AG04450 (cell line): ENCODE measurements around the gene NUP98. TPM values are rescaled to one million over a fixed set of nuclear protein-coding genes. Genes with fewer than 3 reads are reported as not detected.

Experiments used
- CTCF ChIA-PET: fragments of 300-600, 350-600 bp; formaldehyde crosslinking; extraction: SDS; loops from one replicate; lab custom pipeline; 2022; ENCODE audit warnings: antibody characterized with exemption, inconsistent platforms; lab: Charles Lee
- POLR2A ChIA-PET: fragments of 350-600 bp; formaldehyde crosslinking; extraction: SDS; loops from one replicate; lab custom pipeline; 2021; ENCODE audit warnings: antibody characterized with exemption, inconsistent platforms; lab: Yijun Ruan, JAX
- DNase-seq: peaks from one replicate; pipeline ENCODE4 v3.0.0-alpha.2; 2011; ENCODE audit warnings: low read depth, low spot score
- H3K27ac ChIP-seq: one replicate; pipeline ENCODE4 v1.5.1; 2012; ENCODE audit warnings: low read depth, low read length, control low read depth
- H3K27me3 ChIP-seq: one replicate; pipeline ENCODE4 v1.6.0; 2012; ENCODE audit warnings: low read length; ENCODE audit not compliant: control insufficient read depth, insufficient read depth
- H3K4me3 ChIP-seq: 2 replicates; pipeline ENCODE4 v1.5.1; 2011; ENCODE audit warnings: mild to moderate bottlenecking, low read depth, low read length, control low read depth
- H3K9me3 ChIP-seq: 2 replicates; pipeline ENCODE4 v1.5.1; 2012; ENCODE audit warnings: low read length; ENCODE audit not compliant: control insufficient read depth, insufficient read depth
- CTCF ChIP-seq: IDR thresholded peaks from 2 replicates; pipeline ENCODE4 v1.5.1; 2011; ENCODE audit warnings: low read depth, low read length, control low read depth, inconsistent platforms
- polyA plus RNA-seq: library from polyadenylated mRNA; depleted of rRNA; stranded (reverse); fragments of >200 nt; gene quantifications from 2 replicates; pipeline ENCODE4 v1.2.3, GENCODE V29; 2011

Gene NUP98
- polyA plus RNA-seq, 1 experiment: 90.7 TPM

GRCh38 chr11:3709977-3710376, 87.4 kb downstream of the NUP98 start:
- ChIA-PET POLR2A (no interaction called here), CTCF (interaction anchor here (0.7 kb wide), 1 partner anchor 719 kb away, joined by 3 read pairs; no protein-coding TSS in a partner anchor)
- H3K4me3 ChIP-seq: no peak overlapping the region
- no peak for TF ChIP-seq CTCF
- H3K9me3 ChIP-seq: no peaks in the 10 kb centered on the region
- no peak for DNase-seq
- no peak overlapping the region for H3K27ac ChIP-seq
- H3K27me3 ChIP-seq: no peaks in the 10 kb centered on the region

GRCh38 chr11:3707176-3707575, 90.2 kb downstream of the NUP98 start:
- ChIA-PET POLR2A (interaction anchor here (0.5 kb wide), 1 partner anchor 28 kb away, joined by 8 read pairs; no protein-coding TSS in a partner anchor), CTCF (no interaction called here)
- no peak overlapping the region for H3K4me3 ChIP-seq
- H3K9me3 ChIP-seq: no peaks in the 10 kb centered on the region
- H3K27ac ChIP-seq: peak overlapping the region; percentile 41
- no peak for TF ChIP-seq CTCF
- no peak for DNase-seq
- H3K27me3 ChIP-seq: no peaks in the 10 kb centered on the region

DNA sequence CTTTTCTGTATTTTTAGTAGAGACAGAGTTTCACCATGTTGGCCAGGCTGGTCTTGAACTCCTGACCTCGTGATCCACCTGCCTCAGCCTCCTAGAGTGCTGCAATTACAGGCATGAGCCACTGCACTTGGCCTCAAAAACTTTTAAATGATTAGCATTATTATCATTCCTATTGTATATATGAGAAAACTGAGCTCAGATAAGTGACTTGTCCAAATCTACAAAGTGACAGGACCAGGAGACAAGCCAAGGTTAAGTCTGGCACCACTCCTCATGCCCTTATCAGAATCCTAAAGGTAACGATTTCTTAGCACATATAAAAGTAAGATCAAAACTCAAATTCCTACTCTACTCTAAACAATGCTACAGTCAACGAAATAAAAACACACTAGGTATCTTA, 94.0 kb downstream of the NUP98 start:
- ChIA-PET CTCF (interaction anchor here (0.5 to 0.7 kb wide), 2 partner anchors 18 to 76 kb away, joined by 3 read pairs; no protein-coding TSS in a partner anchor), POLR2A (no interaction called here)
- Histone ChIP-seq H3K9me3 (no peaks in the 10 kb centered on the region), H3K4me3 (no peak overlapping the region), H3K27ac (no peak overlapping the region), H3K27me3 (no peaks in the 10 kb centered on the region)
- no peak for TF ChIP-seq CTCF
- DNase-seq: no peak

DNA sequence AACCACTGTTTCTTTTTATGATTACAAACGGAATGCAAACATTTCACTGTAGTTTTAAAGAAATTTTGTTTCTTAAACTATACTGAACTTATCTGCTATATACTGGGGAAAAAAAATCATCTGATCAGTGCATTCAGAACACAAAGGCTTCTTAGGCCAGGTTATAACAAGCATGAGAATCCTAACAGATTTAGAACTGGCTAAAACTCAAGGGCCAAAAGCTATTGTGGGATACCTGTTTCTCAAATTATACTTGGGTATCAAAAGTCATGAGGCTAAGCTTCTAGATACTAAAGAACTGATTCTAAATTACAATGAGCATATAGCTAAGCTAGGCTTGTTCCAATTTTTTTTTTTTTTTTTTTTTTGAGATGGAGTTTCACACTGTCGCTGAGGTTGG, 96.4 kb downstream of the NUP98 start:
- H3K27me3 ChIP-seq: no peaks in the 10 kb centered on the region
- H3K27ac ChIP-seq: no peak overlapping the region
- ChIA-PET POLR2A (no interaction called here), CTCF (interaction anchor here (0.9 kb wide), 1 partner anchor 108 kb away, joined by 3 read pairs; the partner anchor contains the start of gene PGAP2)
- H3K4me3 ChIP-seq: no peak overlapping the region
- no peaks in the 10 kb centered on the region for H3K9me3 ChIP-seq
- DNase-seq: no peak
- TF ChIP-seq CTCF: no peak

- no peak for TF ChIP-seq CTCF
- Histone ChIP-seq H3K9me3 (no peaks in the 10 kb centered on the region), H3K27ac (no peak overlapping the region), H3K4me3 (no peak overlapping the region), H3K27me3 (no peaks in the 10 kb centered on the region)
- ChIA-PET CTCF (interaction anchor here (0.9 kb wide), 1 partner anchor 108 kb away, joined by 3 read pairs; the partner anchor contains the start of gene PGAP2), POLR2A (no interaction called here)
- no peak for DNase-seq
Measured at GRCh38 chr11:3700410-3700809, 96.9 kb downstream of the NUP98 start.
